HG02623 (cell line): ENCODE data around the gene ACAP2.
"Not testable (repeated sequence)": the region's sequence is repeated elsewhere in the genome, so short reads cannot be mapped to it uniquely, and the experiment has no call there.

Experiments
- ATAC-seq: cut with Tn5 transposase; IDR thresholded peaks from one replicate; pipeline ENCODE4 v1.9.1; 2021; ENCODE audit warnings: moderate library complexity; ENCODE audit not compliant: unreplicated experiment

Gene ACAP2

DNA sequence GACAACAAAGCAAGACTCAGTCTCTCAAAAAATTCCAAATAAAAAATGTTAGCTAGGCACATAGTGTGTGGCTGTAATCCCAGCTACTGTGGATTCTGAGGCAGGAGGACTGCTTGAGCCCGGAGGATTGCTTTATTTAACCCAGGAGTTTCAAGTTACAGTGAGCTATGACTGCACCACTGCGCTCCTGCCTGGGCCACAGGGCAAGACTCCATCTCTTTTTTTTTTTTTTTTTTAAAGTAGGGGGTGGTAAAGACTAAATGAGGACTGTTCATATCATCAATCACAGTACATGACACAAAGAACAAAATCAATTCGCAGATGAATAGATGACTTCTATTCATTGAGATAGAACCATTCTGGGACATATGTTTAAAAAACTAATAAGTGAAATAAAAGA is 48.1 kb downstream of the ACAP2 start:
- ATAC-seq: no peak

DNA sequence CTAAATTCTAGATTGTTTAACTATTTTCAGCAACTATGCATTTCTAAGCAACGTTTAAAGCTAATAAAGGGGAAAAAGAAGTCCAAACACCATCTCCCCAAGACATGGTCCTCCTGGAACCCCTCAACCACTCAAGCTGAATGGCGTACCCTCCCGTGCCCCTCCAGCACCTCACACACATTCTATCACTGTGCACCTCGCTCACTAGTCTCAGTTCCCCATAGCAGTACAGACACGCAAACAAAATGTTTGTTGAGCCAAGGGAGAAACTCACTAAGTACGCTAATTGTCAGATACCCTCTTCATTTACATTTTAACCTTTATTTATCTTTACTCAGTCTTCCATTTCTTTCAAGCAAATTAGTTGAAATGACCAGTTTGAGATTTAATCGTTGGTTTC is 48.8 kb downstream of the ACAP2 start:
- no peak for ATAC-seq

DNA sequence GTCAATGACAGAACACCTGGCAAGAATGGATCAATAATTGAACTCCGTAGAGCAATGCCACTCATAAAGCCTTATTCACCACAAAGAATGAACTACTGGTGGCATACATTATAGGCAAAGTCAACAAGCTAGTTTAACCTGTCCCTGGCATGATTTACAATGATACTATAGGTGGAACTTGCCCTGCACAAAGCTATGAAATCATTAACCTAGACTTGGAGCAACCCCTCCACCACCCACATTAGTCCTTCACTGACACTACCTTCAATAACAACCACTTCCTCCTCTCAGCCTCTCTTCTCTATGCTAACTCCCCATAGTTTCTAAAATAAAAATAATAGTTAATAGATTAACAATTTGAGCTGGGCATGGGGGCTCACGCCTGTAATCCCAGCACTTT is 54.4 kb downstream of the ACAP2 start:
- ATAC-seq: no peak

DNA sequence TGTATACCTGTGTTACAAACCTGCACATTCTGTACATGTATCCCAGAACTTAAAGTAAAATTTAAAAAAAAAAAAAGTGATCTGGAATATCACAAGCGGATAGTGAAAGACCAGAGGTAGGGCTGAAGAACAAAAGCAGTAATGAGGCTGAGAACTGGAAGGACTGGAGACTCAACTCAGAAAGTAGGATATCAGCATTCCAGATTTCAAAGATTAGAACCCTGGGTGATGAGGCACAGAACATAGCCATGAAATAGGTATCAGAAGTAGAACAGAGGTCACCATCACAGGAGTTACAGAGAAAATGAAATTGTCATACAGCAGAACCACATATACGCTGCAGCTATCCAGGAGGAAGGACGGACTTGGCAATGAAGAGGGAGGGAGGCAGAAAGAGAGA is 56.1 kb downstream of the ACAP2 start:
- ATAC-seq: no peak

DNA sequence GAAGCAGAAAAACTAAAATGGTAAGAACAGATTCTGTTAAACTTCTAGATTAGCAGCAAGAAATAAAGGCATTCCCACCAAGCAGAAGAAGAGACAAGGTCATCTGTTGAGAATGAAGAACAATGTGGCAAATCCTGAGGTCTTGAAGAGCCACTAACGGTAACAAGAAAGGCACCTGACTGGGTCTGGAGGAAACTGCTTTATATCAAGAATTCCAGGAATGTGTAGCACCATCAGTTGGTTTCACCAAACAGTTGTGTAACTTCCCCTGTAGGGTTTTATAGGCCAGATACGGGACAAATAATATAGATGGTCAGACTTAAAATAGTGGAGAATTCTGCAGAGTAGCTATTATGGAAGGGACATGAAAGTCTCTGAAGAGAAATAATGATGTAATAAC is 57.3 kb downstream of the ACAP2 start:
- ATAC-seq: no peak

DNA sequence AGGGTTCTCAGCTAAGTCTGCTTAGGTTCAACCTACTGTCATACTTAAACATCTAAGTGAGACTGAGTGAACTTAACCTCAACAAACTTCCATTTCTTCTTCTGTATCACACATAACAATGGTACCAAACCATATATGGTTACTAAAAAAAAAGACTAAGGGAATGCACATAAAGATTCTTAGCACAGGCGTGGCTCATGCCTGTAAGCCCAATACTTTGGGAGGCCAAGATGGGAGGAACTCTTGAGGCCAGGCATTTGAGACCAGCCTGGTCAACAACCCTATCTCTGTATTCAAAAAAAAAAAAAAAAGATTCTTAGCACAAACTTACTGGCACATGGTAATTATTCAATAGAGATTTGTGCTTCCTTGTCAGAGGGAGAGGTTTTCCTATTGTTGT is 57.9 kb downstream of the ACAP2 start:
- ATAC-seq: no peak

DNA sequence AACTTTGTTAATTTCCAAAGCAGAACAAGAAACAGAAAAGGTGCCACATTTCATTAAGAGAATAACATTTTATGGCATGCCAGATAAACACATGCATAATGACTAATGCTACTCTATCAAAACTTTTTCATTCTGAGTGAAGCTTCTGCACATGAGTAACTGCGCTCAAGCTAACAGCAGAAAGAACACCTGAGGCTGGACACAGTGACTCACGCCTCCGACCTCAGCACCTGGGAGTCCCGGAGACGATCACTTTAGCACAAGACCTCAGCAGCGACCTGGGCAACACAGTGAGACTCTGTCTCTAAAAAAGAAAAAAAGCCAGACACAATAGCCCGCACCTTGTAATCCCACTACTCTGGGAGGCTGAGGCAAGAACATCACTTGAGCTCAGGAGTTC is 70.6 kb downstream of the ACAP2 start:
- ATAC-seq: no peak

DNA sequence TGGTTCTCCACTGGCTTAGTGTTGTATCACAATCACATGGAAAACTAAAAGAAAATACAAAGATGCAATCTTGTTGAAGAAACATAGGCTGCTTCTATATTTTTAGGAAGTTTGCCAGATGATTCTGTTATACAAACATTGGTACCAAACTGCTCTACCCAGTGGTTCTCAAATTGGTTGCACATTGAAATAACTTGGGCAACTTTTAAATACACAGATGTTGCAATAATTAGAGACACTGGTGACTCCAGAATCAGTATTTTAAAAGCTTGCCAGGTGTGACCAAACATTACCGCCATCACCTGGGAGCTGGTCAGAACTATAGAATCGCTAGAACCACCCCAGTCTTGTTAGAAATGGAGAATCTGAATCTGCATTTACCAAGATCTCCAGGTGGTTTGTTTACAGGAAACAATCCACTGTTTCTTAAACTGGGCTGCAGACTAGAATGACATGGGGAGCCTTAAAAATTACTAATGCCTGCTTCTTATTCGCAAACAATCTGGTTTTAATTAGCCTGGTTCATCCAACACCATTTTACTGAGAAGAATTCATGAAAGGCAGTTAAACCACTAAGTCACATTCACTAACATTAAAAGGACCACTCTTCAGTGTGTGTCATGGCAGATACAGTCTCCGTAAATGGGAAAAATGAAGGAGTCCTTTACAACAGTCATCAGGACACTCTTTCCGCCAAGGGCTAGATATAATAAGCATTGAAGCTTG is 76.5 kb downstream of the ACAP2 start:
- no peak for ATAC-seq

DNA sequence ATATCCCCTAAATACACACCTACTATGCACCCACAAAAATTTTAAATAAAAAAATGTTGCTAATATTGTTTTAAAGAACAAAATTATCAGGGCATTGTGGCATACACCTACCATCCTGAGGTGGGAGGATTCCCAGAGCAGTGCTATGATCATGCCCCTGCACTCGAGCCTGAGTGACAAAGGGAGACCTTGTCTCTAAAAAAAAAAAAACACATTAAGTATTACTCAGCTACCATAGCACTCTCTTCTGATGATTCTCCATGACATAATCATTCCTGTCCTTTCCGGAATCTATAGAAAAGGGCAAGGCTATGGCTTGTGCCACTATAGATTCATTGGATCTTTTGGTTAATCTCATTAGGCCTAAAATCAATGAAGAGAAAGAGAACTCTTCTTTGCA is 77.4 kb downstream of the ACAP2 start:
- no peak for ATAC-seq

DNA sequence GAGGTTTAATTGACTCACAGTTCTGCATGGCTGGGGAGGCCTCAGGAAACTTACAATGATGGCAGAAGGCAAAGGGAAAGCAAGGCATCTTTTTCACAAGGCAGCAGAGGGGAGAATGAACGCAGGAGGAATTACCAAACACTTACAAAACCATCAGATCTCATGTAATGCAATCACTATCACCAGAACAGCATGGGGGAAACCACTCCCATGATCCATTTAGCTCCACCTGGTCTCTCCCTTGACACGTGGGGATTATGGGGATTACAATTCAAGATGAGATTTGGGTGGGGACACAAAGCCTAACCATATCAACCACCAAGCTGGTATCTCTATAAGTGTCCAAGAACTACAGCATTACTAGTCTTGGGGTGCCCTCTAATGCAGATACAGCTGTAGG is 85.0 kb downstream of the ACAP2 start:
- not testable (repeated sequence) for ATAC-seq

DNA sequence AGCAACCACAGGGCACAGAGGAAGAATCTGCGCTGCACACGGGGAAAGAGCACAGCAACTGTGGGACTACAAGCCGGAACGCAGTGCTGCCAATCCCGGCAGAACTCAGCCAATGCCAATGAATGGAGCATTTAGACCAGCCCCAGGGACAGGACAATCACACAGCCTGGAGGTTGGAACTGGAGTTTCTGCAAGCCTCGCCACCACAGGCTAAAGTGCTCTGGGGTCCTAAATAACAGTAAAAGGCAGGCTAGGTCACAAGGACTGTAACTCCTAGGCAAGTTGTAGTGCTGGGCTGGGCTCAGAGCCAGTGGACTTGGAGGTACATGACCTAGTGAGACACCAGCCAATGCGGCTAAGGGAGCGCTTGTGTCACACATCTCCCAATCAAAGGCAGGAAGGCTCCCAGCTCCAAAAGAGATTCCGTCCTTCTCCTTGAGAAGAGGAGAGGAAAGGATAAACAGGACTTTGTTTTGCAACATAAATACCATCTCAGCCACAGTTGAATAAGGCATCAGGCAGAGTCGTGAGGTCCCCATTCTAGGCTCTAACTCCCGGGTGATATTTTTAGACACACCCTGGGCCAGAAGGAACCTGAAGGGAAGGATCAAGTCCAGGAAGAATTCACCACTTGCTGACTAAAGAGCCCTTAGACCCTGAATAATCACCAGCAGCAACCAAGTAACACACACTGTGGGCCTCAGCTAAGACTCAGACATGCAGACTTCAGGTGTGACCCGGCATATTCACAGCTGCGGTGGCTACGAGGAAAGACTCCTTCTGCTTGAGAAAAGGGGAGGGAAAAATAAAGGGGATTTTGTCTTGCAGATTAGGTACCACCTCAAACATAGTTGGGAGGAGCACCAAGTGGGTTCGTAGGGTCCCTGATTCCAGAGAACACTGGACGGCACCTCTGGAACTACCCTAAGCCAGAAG is 86.4 kb downstream of the ACAP2 start:
- no peak for ATAC-seq

DNA sequence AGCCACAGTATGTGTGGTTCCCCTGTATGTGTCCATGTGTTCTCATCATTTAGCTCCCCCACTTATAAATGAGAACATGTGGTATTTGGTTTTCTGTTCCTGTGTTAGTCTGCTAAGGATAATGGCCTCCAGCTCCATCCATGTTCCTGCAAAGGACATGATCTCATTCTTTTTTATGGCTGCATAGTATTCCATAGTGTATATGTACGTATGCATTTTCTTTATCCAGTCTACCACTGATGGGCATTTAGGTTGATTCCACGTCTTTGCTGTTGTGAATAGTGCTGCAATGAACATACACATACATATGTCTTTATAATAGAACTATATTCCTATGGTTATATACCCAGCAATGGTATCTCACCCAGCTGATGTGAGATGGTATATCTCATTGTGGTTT is 88.8 kb downstream of the ACAP2 start:
- not testable (repeated sequence) for ATAC-seq

DNA sequence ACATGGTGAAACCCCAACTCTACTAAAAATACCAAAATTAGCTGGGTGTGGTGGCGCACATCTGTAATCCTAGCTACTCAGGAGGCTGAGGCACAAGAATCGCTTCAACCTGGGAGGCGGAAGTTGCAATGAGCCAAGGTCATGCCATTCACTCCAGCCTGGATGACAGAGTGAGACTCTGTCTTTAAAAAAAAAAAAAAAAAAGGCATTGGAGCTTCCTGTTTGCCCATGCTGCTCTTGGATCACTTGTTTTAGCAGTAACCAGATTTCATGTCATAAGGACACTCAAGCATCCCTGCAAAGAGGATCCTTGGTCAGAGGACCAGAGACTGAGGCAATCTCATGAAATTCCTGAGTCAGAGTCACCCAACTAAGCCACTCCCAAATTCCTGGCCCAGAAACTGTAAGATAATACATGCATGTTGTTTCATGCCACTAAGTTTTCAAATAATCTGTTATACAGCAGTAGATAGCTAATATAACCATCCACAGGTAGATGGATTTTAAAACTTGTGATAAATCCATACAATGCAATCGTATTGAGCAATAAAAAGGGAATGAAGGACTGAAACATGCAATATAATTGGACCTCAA is 89.8 kb downstream of the ACAP2 start:
- ATAC-seq: no peak

DNA sequence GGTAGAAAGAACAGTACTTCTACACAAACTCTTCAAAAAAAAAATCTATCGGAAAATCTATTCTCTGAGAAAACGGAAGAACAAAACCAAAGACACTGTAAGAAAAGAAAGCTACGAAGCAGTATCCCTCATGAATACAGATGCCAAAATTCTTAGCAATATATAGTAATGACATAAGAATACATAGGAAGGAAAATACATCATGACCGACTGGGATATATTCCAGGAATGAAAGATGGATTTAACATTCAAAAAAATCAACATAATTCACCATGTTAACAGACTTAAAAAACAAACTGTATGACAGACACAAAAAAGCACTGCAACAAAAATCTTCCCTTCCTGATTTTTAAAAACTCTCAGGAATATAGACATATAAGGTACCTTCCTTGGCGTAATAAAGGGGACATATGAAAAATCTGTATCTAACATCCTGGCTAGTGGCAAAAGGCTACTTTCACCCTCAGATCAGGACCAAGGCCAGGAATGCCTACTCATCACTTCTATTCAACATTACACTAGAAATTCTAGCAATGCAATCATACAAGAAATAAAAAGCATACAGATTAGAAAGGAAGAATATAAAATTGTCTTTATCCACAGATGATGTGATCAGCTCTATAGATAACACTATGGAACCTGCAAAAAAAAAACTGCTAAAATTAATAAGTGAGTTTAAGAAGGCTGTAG is 94.2 kb downstream of the ACAP2 start:
- no peak for ATAC-seq

DNA sequence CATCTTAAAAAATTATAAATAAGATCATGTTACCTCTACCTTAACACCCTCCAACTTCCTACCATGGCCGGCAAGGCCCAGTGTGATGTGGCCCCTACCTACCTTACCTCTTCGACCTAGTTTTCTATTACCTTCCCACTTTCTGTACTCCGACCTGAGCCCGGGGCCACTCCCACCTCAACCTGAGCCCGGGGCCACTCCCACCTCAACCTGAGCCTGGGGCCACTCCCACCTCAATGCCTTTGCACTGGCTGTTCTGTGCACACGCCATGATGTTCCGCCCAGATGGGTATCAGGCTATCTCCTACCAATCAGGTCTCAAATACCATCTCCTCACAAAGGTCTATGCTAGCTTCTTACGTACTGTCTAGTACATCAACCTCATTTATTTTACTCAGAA is 105.1 kb downstream of the ACAP2 start:
- ATAC-seq: no peak

DNA sequence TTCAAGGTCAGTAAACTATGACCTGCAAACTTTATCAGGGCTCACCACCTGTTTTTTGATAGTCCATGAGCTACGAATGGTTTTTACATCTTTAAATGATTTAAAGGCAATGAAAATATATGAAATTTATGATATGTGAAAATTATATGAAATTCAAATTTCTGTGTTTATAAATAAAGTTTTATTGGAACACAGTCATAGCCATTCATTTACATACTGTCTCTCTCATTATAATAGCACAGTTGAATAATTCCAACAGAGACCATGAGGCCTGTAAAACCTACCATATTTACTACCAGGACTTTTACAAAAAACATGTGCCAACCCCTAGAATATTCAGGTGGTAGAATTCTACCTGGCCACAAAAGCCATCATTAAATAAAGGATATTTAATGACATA is 107.9 kb downstream of the ACAP2 start:
- ATAC-seq: no peak

DNA sequence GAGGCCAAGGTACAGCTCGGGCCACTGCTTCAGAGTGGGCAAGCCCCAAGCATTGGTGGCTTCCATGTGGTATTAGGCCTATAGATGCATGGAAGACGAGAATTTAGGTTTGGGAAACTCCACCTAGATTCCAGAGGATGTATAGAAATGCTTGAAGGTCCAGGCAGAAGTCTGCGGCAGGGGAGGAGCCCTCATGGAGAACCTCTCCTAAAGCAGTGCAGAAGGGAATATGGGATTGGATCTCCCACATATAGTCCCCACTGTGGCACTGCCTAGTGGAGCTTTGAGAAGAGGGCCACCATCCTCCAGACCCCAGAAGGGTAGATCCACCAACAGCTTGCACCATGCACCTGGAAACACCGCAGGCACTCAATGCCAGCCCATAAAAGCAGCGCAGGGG is 123.8 kb downstream of the ACAP2 start:
- ATAC-seq: no peak

DNA sequence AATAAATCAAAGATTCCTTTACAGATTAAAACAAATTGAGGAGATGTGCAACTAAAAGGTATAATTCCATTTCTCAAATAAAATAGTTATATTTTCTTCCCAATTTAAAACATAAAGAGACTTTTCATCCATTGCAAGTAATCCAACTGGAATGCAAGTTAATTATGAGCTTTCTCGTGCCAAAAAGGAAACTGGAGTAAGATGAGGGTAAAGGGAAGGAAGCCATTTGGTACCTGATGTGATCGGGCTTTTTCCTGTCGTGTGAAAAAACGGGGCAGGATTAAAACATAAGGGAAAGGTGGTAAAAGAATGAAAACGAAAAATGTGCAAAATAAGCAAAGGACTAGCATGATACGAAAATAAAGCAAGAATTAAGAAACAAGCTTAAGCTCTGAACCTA is 130.1 kb downstream of the ACAP2 start:
- no peak for ATAC-seq

DNA sequence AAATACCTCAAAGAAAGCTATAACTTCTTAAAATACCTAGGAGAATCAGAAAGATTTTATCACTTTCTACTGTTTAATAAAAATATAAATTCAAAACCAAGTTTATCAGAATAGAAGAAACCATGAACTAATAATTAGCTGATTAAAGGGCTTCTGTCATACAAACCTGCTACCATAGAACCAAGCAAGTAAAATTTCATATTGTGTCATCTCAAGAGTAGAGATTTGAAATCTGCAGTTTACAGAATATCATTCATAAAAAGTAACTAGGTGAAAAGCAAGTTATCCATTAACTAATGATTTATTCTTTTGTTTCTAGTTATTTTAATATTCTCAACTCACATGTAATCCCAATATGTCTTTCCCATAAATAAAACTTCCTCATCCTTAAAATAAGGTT is 135.1 kb downstream of the ACAP2 start:
- no peak for ATAC-seq

DNA sequence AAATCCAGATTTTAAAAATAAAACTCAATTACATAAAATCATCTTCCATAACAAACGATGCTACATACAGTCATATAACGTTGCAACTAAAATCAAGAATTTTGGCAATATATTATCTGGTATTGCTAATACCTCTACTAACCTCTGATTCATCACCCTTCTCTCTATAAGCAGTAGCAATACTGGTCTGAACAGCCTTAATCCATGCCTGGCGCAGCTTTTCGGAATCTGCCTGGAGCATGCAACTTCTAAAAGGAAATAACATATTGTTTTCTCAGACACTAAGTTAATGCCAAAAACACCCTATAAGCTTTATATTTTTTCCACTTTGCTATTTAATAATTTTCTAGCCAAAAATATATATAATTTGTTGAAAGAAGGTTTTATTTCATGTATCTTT is 136.5 kb downstream of the ACAP2 start:
- no peak for ATAC-seq

DNA sequence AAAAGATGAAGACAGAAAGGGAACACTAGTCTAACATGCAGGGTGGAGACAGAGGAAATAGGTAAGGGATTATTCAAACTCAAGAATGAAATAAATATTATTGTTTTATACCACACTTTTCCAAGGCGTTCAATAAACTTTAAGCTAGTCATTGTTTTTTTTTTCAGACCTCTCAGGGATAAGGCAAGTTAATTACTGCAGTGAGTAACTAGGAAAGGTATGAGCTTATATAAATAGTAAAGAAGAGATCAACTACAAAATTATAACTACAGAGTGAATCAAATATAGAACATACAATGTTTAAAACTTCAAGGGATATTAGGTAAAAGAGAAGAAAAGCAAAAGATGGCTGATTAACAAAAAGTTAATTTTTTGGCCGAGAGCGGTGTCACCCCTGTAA is 140.4 kb downstream of the ACAP2 start:
- ATAC-seq: no peak
